HuH-7 (cell line): Measurements from ENCODE around the gene PPP1R7.

ENCODE experiments used
- DNase-seq: peaks from one replicate; pipeline ENCODE4 v3.0.0; 2011; ENCODE audit warnings: low spot score

PPP1R7 gene

DNA sequence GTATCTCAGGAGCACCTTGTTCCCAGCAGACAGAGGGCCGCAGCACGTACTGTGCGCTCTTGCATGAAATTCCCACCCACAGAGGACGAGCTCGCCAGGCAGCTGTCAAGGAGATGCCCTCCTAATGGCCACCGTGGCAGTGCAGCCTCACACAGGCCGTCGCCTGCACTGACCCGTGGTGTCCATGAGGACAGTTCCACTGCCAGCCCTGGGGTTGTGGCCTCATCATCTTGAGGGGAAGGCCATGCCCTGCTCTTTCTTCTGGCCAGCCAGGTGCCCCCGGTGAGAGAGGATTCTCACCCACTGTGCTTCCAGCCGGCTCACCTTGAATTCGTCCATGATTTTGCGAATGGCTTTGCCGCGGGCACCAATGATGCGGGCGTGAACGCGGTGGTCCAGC is 80.2 kb downstream of the PPP1R7 start:
- DNase-seq: no peak

DNA sequence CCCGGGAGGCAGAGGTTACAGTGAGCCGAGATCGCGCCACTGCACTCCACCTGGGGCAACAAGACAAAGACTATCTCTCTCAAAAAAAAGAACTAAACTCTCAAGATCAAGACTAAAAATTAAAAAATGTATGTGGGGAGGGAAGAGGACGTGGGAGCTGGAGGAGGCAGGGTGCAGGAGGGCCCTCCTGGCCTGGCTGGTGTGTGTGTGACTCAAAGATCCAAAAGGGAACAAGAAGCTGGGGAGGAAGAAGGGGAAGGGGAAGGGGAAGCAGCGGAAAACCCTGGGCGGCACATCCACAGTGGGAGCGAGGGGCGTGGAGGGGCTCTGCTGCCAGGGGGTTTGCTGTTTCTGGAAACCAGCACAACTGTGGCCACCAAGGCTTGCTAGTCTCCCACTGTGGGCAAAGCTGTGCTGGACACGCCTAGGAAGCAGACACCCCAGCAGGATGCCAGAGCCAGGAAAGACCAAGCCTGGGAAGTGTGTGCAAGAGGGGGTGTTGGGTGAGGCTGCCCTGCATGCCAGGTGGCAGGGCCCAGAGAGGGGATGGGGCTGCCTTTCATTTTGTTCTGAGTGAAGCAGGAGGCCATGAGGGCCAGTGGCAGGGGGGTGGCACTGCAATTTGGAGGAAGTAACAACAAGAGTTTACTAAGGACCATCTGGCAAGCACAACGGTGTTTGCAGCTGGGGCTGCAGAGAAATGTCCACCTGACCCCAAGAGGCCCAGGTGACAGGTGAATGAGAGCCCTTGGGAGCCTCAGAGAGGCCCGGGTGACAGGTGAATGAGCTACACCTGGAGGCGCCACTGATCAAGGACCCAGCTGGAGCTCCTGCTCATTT is 82.7 kb downstream of the PPP1R7 start:
- DNase-seq: no peak
